H9 (cell line): ENCODE data around the gene NAB2. TPM values are rescaled to one million over a fixed set of nuclear protein-coding genes. Genes with fewer than 3 reads are reported as not detected.

Source experiments
- DNase-seq: peaks from one replicate; pipeline ENCODE4 v3.0.0-alpha.2; 2017
- H2AFZ ChIP-seq: one replicate; pipeline ENCODE4 v1.6.1; 2013; ENCODE audit warnings: mild to moderate bottlenecking, low read length, control low read depth, moderate library complexity
- H2AK5ac ChIP-seq: 2 replicates; pipeline ENCODE4 v1.6.1; 2013; ENCODE audit warnings: low read length, control low read depth, mixed read lengths; ENCODE audit not compliant: insufficient read length
- H2BK120ac ChIP-seq: one replicate; pipeline ENCODE4 v1.6.1; 2013; ENCODE audit warnings: low read depth, mild to moderate bottlenecking, low read length, control low read depth, inconsistent platforms; ENCODE audit not compliant: poor library complexity, severe bottlenecking
- H2BK12ac ChIP-seq: 2 replicates; pipeline ENCODE4 v1.6.1; 2013; ENCODE audit warnings: low read length, control low read depth, mixed read lengths, low read depth; ENCODE audit not compliant: insufficient read length
- H2BK15ac ChIP-seq: 2 replicates; pipeline ENCODE4 v1.6.1; 2013; ENCODE audit warnings: low read depth, low read length, control low read depth
- H2BK20ac ChIP-seq: one replicate; pipeline ENCODE4 v1.6.1; 2013; ENCODE audit warnings: low read depth, mild to moderate bottlenecking, low read length, control low read depth, inconsistent platforms; ENCODE audit not compliant: poor library complexity, severe bottlenecking
- H2BK5ac ChIP-seq: 2 replicates; pipeline ENCODE4 v1.6.1; 2013; ENCODE audit warnings: low read length, control low read depth, mixed read lengths; ENCODE audit not compliant: insufficient read length
- H3K14ac ChIP-seq: 2 replicates; pipeline ENCODE4 v1.6.1; 2013; ENCODE audit warnings: low read length, control low read depth; ENCODE audit not compliant: insufficient read depth
- H3K18ac ChIP-seq: 2 replicates; pipeline ENCODE4 v1.6.1; 2013; ENCODE audit warnings: low read depth, mild to moderate bottlenecking, mixed read lengths, low read length, control low read depth; ENCODE audit not compliant: insufficient read length
- H3K23ac ChIP-seq: 2 replicates; pipeline ENCODE4 v1.6.1; 2013; ENCODE audit warnings: low read length, control low read depth, mixed read lengths, low read depth; ENCODE audit not compliant: insufficient read length
- H3K23me2 ChIP-seq: 2 replicates; pipeline ENCODE4 v1.6.1; 2013; ENCODE audit warnings: low read depth, mild to moderate bottlenecking, mixed read lengths, low read length, control low read depth; ENCODE audit not compliant: insufficient read length, poor library complexity, severe bottlenecking
- H3K27ac ChIP-seq: 2 replicates; pipeline ENCODE4 v1.5.1; 2013; ENCODE audit warnings: low read length, control low read depth, mixed read lengths, low read depth; ENCODE audit not compliant: insufficient read length
- H3K27me3 ChIP-seq: 2 replicates; pipeline ENCODE4 v1.6.1; 2013; ENCODE audit warnings: low read length, control low read depth, inconsistent platforms; ENCODE audit not compliant: insufficient read depth
- H3K4ac ChIP-seq: 2 replicates; pipeline ENCODE4 v1.6.1; 2013; ENCODE audit warnings: low read depth, mild to moderate bottlenecking, control low read depth, inconsistent platforms, low read length, moderate library complexity
- H3K4me1 ChIP-seq: 2 replicates; pipeline ENCODE4 v1.6.1; 2013; ENCODE audit warnings: low read length, control low read depth, inconsistent platforms; ENCODE audit not compliant: insufficient read depth
- H3K4me2 ChIP-seq: 2 replicates; pipeline ENCODE4 v1.6.1; 2013; ENCODE audit warnings: low read length, control low read depth, mixed read lengths; ENCODE audit not compliant: insufficient read length, insufficient read depth
- H3K56ac ChIP-seq: 2 replicates; pipeline ENCODE4 v1.6.1; 2013; ENCODE audit warnings: low read depth, mild to moderate bottlenecking, mixed read lengths, low read length, control low read depth; ENCODE audit not compliant: insufficient read length
- H3K79me1 ChIP-seq: 2 replicates; pipeline ENCODE4 v1.6.1; 2013; ENCODE audit warnings: low read depth, mild to moderate bottlenecking, moderate library complexity, low read length, control low read depth, inconsistent platforms; ENCODE audit not compliant: insufficient read depth, poor library complexity, severe bottlenecking
- H3K79me2 ChIP-seq: 2 replicates; pipeline ENCODE4 v1.6.1; 2013; ENCODE audit warnings: low read length, control low read depth, inconsistent platforms; ENCODE audit not compliant: insufficient read depth
- H3K9ac ChIP-seq: 2 replicates; pipeline ENCODE4 v1.6.1; 2013; ENCODE audit warnings: low read length, control low read depth, mixed read lengths; ENCODE audit not compliant: insufficient read length; ENCODE audit errors: extremely low read depth
- H3K9me3 ChIP-seq: one replicate; pipeline ENCODE4 v1.6.1; 2013; ENCODE audit warnings: low read depth, low read length, inconsistent platforms; ENCODE audit not compliant: control insufficient read depth
- H3T11ph ChIP-seq: one replicate; pipeline ENCODE4 v1.6.1; 2013; ENCODE audit warnings: mild to moderate bottlenecking, low read length, control low read depth, inconsistent platforms
- H4K20me1 ChIP-seq: one replicate; pipeline ENCODE4 v1.6.1; 2013; ENCODE audit not compliant: control insufficient read depth, insufficient read length, insufficient read depth
- H4K5ac ChIP-seq: 2 replicates; pipeline ENCODE4 v1.6.1; 2013; ENCODE audit warnings: low read depth, mild to moderate bottlenecking, mixed read lengths, low read length, control low read depth; ENCODE audit not compliant: insufficient read length
- H4K8ac ChIP-seq: replicated peaks from 2 replicates; pipeline ENCODE4 v1.6.1; 2013; ENCODE audit warnings: low read length, control low read depth, mixed read lengths, low read depth; ENCODE audit not compliant: insufficient read length
- H4K91ac ChIP-seq: 2 replicates; pipeline ENCODE4 v1.6.1; 2013; ENCODE audit warnings: low read depth, mild to moderate bottlenecking, moderate library complexity, mixed read lengths, low read length, control low read depth; ENCODE audit not compliant: insufficient read length
- H3K27ac Mint-ChIP-seq, 3 experiments: 2 replicates in 2 of 3; 3 replicates in 1 of 3; pipeline ENCODE4 v1.8.0; 2020 to 2021; ENCODE audit warnings: mixed read lengths in 3 of 3, mild to moderate bottlenecking in 1 of 3, moderate library complexity in 1 of 3
- H3K27me3 Mint-ChIP-seq: 2 replicates; pipeline ENCODE4 v1.8.0; 2021; ENCODE audit warnings: low read depth, mild to moderate bottlenecking, moderate library complexity, mixed read lengths
- H3K36me3 Mint-ChIP-seq, 3 experiments: 2 replicates in 2 of 3; 3 replicates in 1 of 3; pipeline ENCODE4 v1.8.0; 2020 to 2021; ENCODE audit warnings: low read depth in 3 of 3, mixed read lengths in 3 of 3; ENCODE audit not compliant: insufficient read depth in 1 of 3
- H3K4me1 Mint-ChIP-seq, 2 experiments: 2 replicates each; pipeline ENCODE4 v1.8.0; 2020; ENCODE audit warnings: mixed read lengths in 2 of 2
- H3K4me3 Mint-ChIP-seq, 2 experiments: 2 replicates in 1 of 2; 3 replicates in 1 of 2; pipeline ENCODE4 v1.8.0; 2020 to 2021; ENCODE audit warnings: mild to moderate bottlenecking in 2 of 2, mixed read lengths in 2 of 2, moderate library complexity in 1 of 2
- H3K9me3 Mint-ChIP-seq, 2 experiments: 2 replicates in 1 of 2; 3 replicates in 1 of 2; pipeline ENCODE4 v1.8.0; 2020; ENCODE audit warnings: mild to moderate bottlenecking in 2 of 2, mixed read lengths in 2 of 2, moderate library complexity in 1 of 2
- WGBS: extraction: QIAGEN DNeasy Blood & Tissue Kit; methylation state at CpG from one replicate; pipeline ENCODE4 v1.1.7; 2013; ENCODE audit warnings: missing lambda C conversion rate, low lambda C conversion rate, mixed read lengths; ENCODE audit not compliant: insufficient read length; ENCODE audit errors: extremely low coverage; 5-methylcytosine and 5-hydroxymethylcytosine counted together
- total RNA-seq: library from RNA; stranded (reverse); gene quantifications from 2 replicates; pipeline ENCODE4 v1.2.1, GENCODE V29; 2021
- TF ChIP-seq, protein P1 (sequence below): fragments of 200-600 bp; sonication (generic); conservative IDR thresholded peaks from 3 replicates; pipeline ENCODE4 v1.8.0; 2021; ENCODE audit warnings: antibody characterized with exemption, mild to moderate bottlenecking

NAB2 gene
- total RNA-seq, 1 experiment from 2014 or later, result 67.8 TPM

DNA sequence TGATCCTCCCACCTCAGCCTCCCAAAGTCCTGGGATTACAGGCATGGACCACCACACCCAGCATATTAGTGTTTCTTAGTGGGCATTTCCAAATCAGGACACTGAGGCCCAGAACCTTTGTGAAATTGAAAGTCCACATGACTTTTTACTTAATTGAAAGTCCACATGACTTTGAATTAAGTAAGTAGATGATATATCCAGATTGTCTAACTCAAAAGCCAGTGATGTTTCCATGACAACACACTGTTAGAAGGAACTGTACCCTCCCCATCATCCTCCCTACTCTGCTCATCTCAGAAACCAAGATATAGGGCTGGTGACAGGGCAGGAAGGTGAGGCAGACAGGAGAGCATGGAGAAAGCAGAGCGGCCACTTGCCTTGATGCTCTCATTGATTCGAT, 46.2 kb upstream of the NAB2 start:
- H3T11ph ChIP-seq, result no peak overlapping the region
- H2BK20ac ChIP-seq, result no peak overlapping the region
- no peak overlapping the region for H2BK120ac ChIP-seq
- H3K4me3 Mint-ChIP-seq, result no peak overlapping the region
- H2BK15ac ChIP-seq, result no peak overlapping the region
- H3K27ac ChIP-seq, result no peak overlapping the region
- no peak overlapping the region for H4K91ac ChIP-seq
- no peak overlapping the region for H2AK5ac ChIP-seq
- no peaks in the 10 kb centered on the region for H3K79me2 ChIP-seq
- H3K18ac ChIP-seq, result no peak overlapping the region
- no CpG with 5 or more reads among the region's 2 CpGs for WGBS
- peaks cover 10% of the 10 kb centered on the region for H3K27me3 Mint-ChIP-seq
- no peak overlapping the region for H3K56ac ChIP-seq
- no peak overlapping the region for H4K8ac ChIP-seq
- TF ChIP-seq, protein P1, sequence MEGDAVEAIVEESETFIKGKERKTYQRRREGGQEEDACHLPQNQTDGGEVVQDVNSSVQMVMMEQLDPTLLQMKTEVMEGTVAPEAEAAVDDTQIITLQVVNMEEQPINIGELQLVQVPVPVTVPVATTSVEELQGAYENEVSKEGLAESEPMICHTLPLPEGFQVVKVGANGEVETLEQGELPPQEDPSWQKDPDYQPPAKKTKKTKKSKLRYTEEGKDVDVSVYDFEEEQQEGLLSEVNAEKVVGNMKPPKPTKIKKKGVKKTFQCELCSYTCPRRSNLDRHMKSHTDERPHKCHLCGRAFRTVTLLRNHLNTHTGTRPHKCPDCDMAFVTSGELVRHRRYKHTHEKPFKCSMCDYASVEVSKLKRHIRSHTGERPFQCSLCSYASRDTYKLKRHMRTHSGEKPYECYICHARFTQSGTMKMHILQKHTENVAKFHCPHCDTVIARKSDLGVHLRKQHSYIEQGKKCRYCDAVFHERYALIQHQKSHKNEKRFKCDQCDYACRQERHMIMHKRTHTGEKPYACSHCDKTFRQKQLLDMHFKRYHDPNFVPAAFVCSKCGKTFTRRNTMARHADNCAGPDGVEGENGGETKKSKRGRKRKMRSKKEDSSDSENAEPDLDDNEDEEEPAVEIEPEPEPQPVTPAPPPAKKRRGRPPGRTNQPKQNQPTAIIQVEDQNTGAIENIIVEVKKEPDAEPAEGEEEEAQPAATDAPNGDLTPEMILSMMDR, result no peak
- no peaks in the 10 kb centered on the region for H3K27me3 ChIP-seq
- no peaks in the 10 kb centered on the region; a peak in 1 of 7 replicates for H3K36me3 Mint-ChIP-seq
- H3K23me2 ChIP-seq, result no peaks in the 10 kb centered on the region
- no peak overlapping the region for H3K4me2 ChIP-seq
- no peaks in the 10 kb centered on the region for H4K20me1 ChIP-seq
- H3K9me3 Mint-ChIP-seq, result no peaks in the 10 kb centered on the region
- no peak overlapping the region for H3K4ac ChIP-seq
- H3K14ac ChIP-seq, result no peak overlapping the region
- H3K9ac ChIP-seq, result no peak overlapping the region
- no peak overlapping the region for H3K23ac ChIP-seq
- H2BK12ac ChIP-seq, result no peak overlapping the region
- no peaks in the 10 kb centered on the region for H3K9me3 ChIP-seq
- H3K4me1 Mint-ChIP-seq, result peaks cover 3 to 5% of the 10 kb centered on the region in 2 experiments
- H2BK5ac ChIP-seq, result no peak overlapping the region
- H4K5ac ChIP-seq, result no peak overlapping the region
- H3K79me1 ChIP-seq, result no peaks in the 10 kb centered on the region
- DNase-seq, result no peak
- no peak overlapping the region for H3K27ac Mint-ChIP-seq
- H3K4me1 ChIP-seq, result no peaks in the 10 kb centered on the region
- no peak overlapping the region for H2AFZ ChIP-seq
